C4-2B (cell line): Measurements from ENCODE around the gene ARL4A.
"Not testable (repeated sequence)": the region's sequence is repeated elsewhere in the genome, so short reads cannot be mapped to it uniquely, and the experiment has no call there.

Source experiments
- H3K27ac ChIP-seq: fragments of 450-650 bp; 2 replicates; pipeline ENCODE4 v1.5.1; 2017
- CTCF ChIP-seq: fragments of 450-650 bp; conservative IDR thresholded peaks from 2 replicates; pipeline ENCODE4 v1.5.1; 2017; ENCODE audit warnings: mild to moderate bottlenecking
- ZFX ChIP-seq: fragments of 450-650 bp; IDR thresholded peaks from 2 replicates; pipeline ENCODE4 v1.6.1; 2017

The ARL4A gene

GRCh38 chr7:12650080-12650479 is 37.4 kb upstream of the ARL4A start:
- TF ChIP-seq ZFX, result no peak
- H3K27ac ChIP-seq, result no peak overlapping the region

DNA sequence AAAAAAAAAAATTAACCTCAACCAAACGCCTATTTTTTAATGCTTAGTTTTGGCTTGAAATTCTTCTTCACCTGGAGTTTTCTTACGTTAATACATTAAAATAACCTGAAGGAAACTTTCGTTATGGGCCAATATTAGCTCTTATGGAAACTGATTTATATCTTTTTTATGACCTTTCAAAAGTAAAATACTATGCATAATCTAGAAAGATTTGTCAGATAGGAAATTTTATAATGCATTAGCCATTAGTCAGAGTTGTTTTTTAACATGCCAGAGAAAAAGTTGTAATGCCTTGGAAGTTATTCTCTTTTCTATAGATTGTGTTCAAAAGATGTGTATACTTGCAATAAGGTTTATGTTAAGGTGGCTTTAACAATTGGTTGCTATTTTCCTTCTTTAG is 34.3 kb upstream of the ARL4A start:
- TF ChIP-seq CTCF (no peak), ZFX (no peak)
- no peak overlapping the region; the same call in 1 of the 2 replicates for H3K27ac ChIP-seq

GRCh38 chr7:12653518-12653917 is 33.9 kb upstream of the ARL4A start:
- H3K27ac ChIP-seq, result no peak overlapping the region
- TF ChIP-seq ZFX (no peak), CTCF (no peak)

- TF ChIP-seq CTCF (no peak), ZFX (no peak)
- H3K27ac ChIP-seq, result no peak overlapping the region
Measured at GRCh38 chr7:12655161-12655560, 32.3 kb upstream of the ARL4A start.

GRCh38 chr7:12660423-12660822 is 27.0 kb upstream of the ARL4A start:
- not testable (repeated sequence) for H3K27ac ChIP-seq

DNA sequence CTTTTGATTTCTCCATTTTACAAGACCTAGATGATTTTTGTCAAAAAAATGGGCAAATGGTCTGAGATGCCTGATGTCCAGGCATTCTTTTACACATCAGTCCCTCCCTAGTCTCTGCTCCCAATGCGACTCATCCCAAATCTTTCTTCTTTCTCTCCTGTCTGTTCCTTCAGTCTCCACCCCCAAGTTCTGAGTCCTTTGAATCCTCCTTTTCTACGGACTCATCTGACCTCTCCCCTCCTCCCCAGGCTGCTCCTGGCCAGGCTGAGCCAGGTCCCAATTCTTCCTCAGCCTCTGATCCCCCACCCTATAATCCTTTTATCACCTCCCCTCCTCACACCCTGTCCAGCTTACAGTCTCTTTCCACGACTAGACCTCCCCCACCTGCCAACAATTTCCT is 26.4 kb upstream of the ARL4A start:
- not testable (repeated sequence) for H3K27ac ChIP-seq

- H3K27ac ChIP-seq, result no peak overlapping the region
- no peak for TF ChIP-seq ZFX
- no peak for TF ChIP-seq CTCF
Measured at GRCh38 chr7:12661581-12661980, 25.9 kb upstream of the ARL4A start.

GRCh38 chr7:12670000-12670729 is 17.3 kb upstream of the ARL4A start:
- H3K27ac ChIP-seq, result no peak overlapping the region
- TF ChIP-seq CTCF, result no peak
- TF ChIP-seq ZFX, result no peak

GRCh38 chr7:12670743-12671520 is 16.5 kb upstream of the ARL4A start:
- TF ChIP-seq CTCF, result no peak
- TF ChIP-seq ZFX, result no peak
- no peak overlapping the region for H3K27ac ChIP-seq

- not testable (repeated sequence) for H3K27ac ChIP-seq
Measured at GRCh38 chr7:12673436-12673835, 14.0 kb upstream of the ARL4A start.
